ENCODE results near the gene PRSS50.

- TF ChIP-seq CTCF (IDR thresholded peaks at IDR 0.05) (no peak), POLR2A (IDR thresholded peaks at IDR 0.05) (no peak)
These were observed 50.0 kb downstream of the PRSS50 start for GRCh38 chr3:46667657-46668056.
